ENCODE measurements around the gene BLM. TPM values are rescaled to one million over a fixed set of nuclear protein-coding genes. Genes with fewer than 3 reads are reported as not detected.

Gene BLM
- total RNA-seq, 1 experiment from 2014 or later = 41.3 TPM

DNA sequence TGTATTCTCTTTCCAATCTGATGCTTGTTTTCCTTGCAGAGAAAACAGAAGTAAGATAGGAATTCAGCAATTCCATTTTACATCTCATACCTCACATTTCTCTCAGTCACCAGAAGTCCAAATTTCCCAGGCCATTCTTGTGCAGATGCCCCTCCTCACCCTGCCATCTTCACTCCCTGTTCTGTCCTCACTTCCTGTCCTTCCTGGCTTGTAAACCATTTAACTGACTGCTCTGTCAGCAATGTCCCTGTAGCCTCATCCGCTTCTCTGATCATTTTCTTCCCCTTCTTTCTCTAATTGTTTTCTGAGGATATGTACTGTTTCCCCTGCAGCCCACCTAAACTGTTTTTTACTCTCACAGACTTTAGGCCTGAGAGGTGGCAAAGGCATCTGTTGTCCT lies 40.3 kb downstream of the BLM start:
- Mint-ChIP-seq H3K27ac (peak overlapping the region; percentile 8 to 61 (median 50); a peak in 5 of 7 replicates), H3K27me3 (ENCODE audit: low read depth) (no peaks in the 10 kb centered on the region), H3K36me3 (ENCODE audit: insufficient read depth in 1 of 3, low read depth in 3 of 3) (peaks cover 16 to 62% (median 55%) of the 10 kb centered on the region in 3 experiments; a peak in 6 of 7 replicates), H3K4me3 (no peak overlapping the region), H3K9me3 (no peaks in the 10 kb centered on the region), H3K4me1 (peaks cover 24% of the 10 kb centered on the region in 2 experiments)
- no peak overlapping the region for H4K5ac ChIP-seq (ENCODE audit: insufficient read length, low read depth, low read length)
- no peak for DNase-seq
- no peak overlapping the region for H2BK15ac ChIP-seq (ENCODE audit: low read depth, low read length)
- H3K9me3 ChIP-seq (ENCODE audit: control insufficient read depth, low read depth, low read length) = no peaks in the 10 kb centered on the region
- H3K14ac ChIP-seq (ENCODE audit: insufficient read depth, low read length) = no peak overlapping the region
- no peak overlapping the region for H3K23ac ChIP-seq (ENCODE audit: insufficient read length, low read depth, low read length)
- H3K79me2 ChIP-seq (ENCODE audit: insufficient read depth, low read length) = no peaks in the 10 kb centered on the region; the same call in 1 of the 2 replicates
- no CpG with 5 or more reads among the region's 1 CpG for WGBS (ENCODE audit: extremely low coverage, insufficient read length, low lambda C conversion rate)
- no peak overlapping the region for H3K27ac ChIP-seq (ENCODE audit: insufficient read length, low read depth, low read length)
- no peak overlapping the region for H2BK20ac ChIP-seq (ENCODE audit: low read depth, low read length, poor library complexity, severe bottlenecking)
- no peaks in the 10 kb centered on the region for H4K20me1 ChIP-seq (ENCODE audit: control insufficient read depth, insufficient read depth, insufficient read length)
- no peaks in the 10 kb centered on the region for H3K27me3 ChIP-seq (ENCODE audit: insufficient read depth, low read length)
- no peaks in the 10 kb centered on the region for H3K4me1 ChIP-seq (ENCODE audit: insufficient read depth, low read length)
- no peak overlapping the region for H2BK120ac ChIP-seq (ENCODE audit: low read depth, low read length, poor library complexity, severe bottlenecking)
- H3K56ac ChIP-seq (ENCODE audit: insufficient read length, low read depth, low read length) = no peak overlapping the region
- H3K4ac ChIP-seq (ENCODE audit: low read depth, low read length) = no peak overlapping the region
- H4K91ac ChIP-seq (ENCODE audit: insufficient read length, low read depth, low read length) = no peak overlapping the region
- no peak overlapping the region for H3K4me2 ChIP-seq (ENCODE audit: insufficient read depth, insufficient read length, low read length)
- H2AFZ ChIP-seq (ENCODE audit: low read length) = no peak overlapping the region
- TF ChIP-seq, protein P1, sequence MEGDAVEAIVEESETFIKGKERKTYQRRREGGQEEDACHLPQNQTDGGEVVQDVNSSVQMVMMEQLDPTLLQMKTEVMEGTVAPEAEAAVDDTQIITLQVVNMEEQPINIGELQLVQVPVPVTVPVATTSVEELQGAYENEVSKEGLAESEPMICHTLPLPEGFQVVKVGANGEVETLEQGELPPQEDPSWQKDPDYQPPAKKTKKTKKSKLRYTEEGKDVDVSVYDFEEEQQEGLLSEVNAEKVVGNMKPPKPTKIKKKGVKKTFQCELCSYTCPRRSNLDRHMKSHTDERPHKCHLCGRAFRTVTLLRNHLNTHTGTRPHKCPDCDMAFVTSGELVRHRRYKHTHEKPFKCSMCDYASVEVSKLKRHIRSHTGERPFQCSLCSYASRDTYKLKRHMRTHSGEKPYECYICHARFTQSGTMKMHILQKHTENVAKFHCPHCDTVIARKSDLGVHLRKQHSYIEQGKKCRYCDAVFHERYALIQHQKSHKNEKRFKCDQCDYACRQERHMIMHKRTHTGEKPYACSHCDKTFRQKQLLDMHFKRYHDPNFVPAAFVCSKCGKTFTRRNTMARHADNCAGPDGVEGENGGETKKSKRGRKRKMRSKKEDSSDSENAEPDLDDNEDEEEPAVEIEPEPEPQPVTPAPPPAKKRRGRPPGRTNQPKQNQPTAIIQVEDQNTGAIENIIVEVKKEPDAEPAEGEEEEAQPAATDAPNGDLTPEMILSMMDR (conservative IDR thresholded peaks at IDR 0.05) = no peak
- no peak overlapping the region for H2BK5ac ChIP-seq (ENCODE audit: insufficient read length, low read length)
- H4K8ac ChIP-seq (replicated peaks; ENCODE audit: insufficient read length, low read depth, low read length) = no peak overlapping the region
- H3K79me1 ChIP-seq (ENCODE audit: insufficient read depth, low read depth, low read length, poor library complexity, severe bottlenecking) = no peaks in the 10 kb centered on the region
- no peak overlapping the region for H3K18ac ChIP-seq (ENCODE audit: insufficient read length, low read depth, low read length)
- H2BK12ac ChIP-seq (ENCODE audit: insufficient read length, low read depth, low read length) = no peak overlapping the region
- no peak overlapping the region for H2AK5ac ChIP-seq (ENCODE audit: insufficient read length, low read length)
- no peak overlapping the region for H3K9ac ChIP-seq (ENCODE audit: extremely low read depth, insufficient read length, low read length)
- no peaks in the 10 kb centered on the region for H3K23me2 ChIP-seq (ENCODE audit: insufficient read length, low read depth, low read length, poor library complexity, severe bottlenecking)
- no peak overlapping the region for H3T11ph ChIP-seq (ENCODE audit: low read length)

Measured in H9 (cell line).